Stimulated activated CD8-positive, alpha-beta memory T cell treated with anti-CD3 and anti-CD28 coated beads, Interleukin-4, amount 100 ng/mL, for 48 hours (primary cell): ENCODE data around the gene ZFAND2B.

Experiments used
- DNase-seq: peaks from one replicate; pipeline ENCODE4 v3.0.0-alpha.2; 2020

Gene ZFAND2B

DNA sequence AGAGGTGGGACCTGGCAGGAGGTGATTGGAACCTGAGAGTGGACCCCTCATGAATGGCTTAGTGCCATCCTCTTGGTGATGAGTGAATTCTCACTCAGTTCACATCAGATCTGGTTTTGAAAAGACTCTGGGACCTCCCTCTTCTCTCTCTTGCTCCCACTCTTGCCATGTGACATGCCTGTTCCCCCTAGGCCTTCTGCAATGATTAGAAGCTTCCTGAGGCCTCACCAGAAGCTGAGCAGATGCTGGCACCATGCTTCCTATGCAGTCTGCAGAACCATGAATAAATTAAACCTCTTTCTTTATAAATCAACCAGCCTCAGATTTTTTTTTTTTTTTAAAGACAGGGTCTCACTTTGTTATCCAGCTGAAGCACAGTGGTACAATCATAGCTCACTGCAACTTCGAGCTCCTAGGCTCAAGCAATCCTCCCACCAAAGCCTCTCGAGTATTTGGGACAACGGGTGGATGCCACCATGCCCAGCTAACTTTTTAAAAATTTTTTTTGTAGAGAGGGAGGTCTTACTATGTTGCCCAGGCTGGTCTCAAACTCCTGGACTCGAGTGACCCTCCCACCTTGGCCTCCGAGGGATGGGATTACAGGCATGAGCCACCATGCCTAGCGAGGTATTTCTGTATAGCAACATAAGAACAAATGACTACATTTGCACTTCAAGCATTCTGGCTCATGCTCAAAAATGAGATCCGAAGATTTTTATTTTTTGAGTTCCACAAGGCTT is 2.0 kb upstream of the ZFAND2B start:
- DNase-seq: no peak

GRCh38 chr2:219205165-219205538 is 1.4 kb upstream of the ZFAND2B start:
- DNase-seq: no peak

DNA sequence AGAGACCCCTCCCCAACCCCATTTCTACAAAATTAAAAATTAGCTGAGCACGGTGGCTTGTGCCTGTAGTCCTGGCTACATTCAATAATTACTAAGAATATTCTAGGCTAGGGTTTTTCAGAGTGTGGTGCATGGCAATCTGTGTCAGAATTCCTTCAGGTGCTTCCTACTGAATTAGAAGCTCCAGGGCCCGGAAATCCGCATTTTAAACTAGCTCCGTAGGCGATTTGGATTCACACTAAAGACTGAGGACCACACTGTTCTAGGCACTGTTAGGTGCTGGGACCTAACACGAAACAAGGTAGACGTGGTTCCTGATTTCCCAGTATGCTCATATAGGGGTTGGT is 628 bp upstream of the ZFAND2B start:
- DNase-seq: no peak

DNA sequence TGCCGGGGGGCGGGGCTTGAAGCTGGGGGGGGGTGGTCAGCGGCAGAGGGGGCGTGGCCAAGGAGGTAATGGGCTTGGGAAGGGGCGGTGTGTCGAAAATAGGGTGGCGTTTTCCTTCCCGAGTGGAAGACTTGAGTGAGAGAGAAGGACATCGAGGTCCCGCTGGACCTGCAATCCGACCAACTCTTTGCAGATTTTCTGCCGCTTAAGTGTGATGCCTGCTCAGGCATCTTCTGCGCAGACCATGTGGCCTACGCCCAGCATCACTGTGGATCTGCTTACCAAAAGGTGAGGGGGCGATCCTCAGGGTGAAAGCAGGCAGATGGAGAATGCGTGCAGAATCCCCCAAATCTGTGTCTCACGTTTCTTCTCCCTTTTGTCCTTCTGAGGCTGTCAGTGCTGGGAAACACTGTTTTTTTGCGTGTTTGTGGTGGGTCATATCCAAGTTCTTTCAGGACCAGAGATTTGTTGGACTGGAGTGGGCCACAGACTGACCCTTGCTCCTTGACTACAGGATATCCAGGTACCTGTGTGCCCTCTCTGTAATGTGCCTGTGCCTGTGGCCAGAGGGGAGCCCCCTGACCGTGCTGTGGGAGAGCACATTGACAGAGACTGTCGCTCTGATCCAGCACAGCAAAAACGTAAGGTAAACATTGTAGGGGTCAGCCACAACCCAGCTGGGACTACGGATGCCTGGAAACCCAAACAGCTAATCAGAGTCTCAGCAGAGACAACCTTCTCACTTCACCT is 727 bp downstream of the ZFAND2B start:
- DNase-seq: no peak

- DNase-seq: no peak
Observed at GRCh38 chr2:219207884-219208740, 1.5 kb downstream of the ZFAND2B start.

- no peak for DNase-seq
Observed at GRCh38 chr2:219209236-219210195, 2.9 kb downstream of the ZFAND2B start.

- DNase-seq: no peak
Observed at GRCh38 chr2:219210196-219210885, 3.8 kb downstream of the ZFAND2B start.

- DNase-seq: no peak
Observed at GRCh38 chr2:219210886-219211362, 4.3 kb downstream of the ZFAND2B start.

DNA sequence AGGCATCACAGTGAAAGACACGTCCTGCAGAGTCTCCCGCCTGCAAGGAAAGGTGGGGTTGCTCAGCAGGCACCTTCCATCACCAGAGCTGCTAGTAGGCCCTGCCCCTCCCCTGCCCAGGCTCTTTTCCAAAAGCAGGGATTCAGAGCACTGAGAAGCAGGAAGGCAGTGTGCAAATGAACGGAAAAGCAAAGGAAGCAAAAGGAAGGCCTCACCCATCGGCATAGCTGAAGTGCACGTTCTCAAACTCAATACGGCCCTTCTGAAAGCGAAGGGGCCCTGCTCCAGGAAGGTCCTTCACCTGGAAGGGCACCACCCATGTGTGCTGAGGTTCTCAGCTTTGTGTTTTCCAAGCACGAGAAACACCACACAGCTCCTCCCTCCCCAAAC is 6.4 kb downstream of the ZFAND2B start:
- DNase-seq: no peak

GRCh38 chr2:219213486-219214071 is 7.0 kb downstream of the ZFAND2B start:
- no peak for DNase-seq

DNA sequence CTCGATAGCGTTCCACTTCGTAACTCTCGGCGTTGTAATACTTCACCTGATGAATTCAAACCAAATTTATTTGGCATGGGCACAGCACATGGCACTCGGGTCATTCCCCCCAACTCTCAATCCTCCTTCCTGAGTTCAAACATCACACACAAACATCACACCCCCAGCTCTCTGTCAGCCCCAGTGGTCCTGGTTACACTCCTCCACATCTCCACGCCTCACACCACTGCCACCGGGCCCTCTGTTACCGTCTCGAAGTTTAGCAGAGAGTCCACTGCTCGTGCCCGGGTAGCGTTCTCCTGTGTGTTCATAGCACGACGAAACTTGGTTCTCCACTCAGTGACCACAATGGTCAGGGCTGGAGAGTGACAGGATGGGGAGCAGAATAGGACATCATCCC is 7.6 kb downstream of the ZFAND2B start:
- DNase-seq: no peak

- no peak for DNase-seq
Observed at GRCh38 chr2:219214786-219215185, 8.2 kb downstream of the ZFAND2B start.

GRCh38 chr2:219215871-219216534 is 9.4 kb downstream of the ZFAND2B start:
- no peak for DNase-seq

DNA sequence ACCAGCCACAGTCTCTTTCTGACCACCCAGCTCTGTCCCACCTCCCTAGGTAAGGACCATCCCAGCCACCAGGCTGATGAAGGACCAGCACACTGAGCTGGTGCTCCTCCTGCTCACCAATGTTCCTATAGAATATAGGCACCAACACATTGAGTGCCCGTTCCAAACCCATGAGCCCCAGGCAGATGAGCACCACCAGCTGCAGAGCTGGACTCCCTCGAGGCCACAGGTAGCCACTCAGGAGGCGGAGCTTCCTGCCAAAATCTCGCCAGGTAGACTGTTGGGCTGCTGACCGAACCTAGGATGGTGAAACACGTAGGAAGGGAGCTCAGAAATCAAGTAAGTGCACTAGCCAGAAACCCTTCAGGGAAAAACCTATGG is 9.9 kb downstream of the ZFAND2B start:
- DNase-seq: no peak

DNA sequence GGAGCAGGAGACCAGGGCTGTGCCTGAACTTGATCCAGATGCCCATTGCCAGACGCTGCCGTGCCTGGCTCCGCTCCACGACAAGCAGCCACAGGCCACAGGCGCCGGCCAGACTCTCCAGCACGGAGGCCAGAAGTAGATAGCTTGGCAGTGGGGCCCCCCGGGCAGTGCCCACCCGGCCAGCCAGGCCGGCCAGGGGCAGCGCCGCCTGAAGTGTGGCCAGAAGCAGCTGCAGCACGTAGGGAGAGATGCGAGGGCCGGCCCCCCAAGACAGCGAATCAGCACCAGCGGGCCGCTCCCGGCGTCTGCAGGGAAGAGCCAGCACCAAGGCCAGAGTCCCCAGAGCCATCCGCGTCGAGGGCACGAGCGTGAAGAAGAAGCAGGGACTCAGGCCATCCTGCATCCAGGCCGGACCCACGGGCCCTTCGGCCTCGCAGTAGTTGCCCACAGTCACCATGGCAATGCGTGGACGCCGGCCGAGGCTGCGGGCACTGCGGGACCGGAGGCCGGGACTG is 11.7 kb downstream of the ZFAND2B start:
- no peak for DNase-seq

DNA sequence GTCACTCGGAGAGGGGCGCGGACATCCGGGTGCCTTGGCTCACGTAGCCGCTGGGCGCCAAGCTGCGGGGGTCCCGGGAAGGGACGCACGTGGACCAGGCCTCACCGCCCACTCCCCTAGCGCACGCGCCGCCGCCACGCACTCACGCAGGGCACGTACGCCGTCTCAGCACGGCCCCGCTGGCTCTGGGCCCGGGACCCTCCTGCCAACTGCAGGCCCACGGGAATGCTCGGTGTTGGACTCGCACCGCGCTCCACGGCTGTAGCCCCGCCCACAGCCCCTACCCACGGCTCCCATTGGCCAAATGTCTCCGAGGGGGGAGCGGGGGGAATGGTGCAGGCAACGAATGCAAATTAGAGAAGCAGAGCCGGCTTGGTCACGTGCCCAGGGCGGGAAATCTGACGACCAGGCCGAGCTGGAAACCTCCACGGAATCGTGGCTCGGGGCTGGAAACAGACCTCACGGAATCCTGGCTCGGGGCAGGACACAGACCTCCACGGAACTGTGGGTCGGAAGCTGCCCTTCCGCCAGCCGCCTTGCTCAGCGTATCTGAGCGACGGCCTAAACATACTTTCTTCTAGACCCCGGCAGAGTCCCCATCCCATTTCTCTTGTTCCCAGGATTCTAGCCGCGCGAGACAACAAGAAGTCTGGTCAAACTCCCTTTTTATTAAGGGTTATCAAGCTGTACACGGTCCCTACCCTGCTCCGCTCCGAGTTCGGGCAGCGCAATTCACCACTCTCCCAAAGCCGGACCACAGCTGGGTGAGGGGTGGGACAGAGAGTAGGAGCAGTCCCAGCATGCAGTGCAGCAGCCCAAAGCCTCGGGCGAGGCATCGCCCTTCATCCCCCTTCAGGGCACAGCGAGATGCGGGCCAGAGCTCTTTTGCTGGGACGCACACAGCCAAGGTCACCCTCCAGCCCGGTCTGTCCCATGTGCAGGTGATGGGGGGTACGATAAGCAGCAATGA is 12.4 kb downstream of the ZFAND2B start, which contains the start of gene ABCB6:
ABCB6 (minus strand) TSS at position 227 of the 970 bp plus-strand sequence. CDS start 285 bp downstream, outside the sequence.
- peak; percentile 92 for DNase-seq

- no peak for DNase-seq
Observed at GRCh38 chr2:219219784-219220532, 13.4 kb downstream of the ZFAND2B start.

DNA sequence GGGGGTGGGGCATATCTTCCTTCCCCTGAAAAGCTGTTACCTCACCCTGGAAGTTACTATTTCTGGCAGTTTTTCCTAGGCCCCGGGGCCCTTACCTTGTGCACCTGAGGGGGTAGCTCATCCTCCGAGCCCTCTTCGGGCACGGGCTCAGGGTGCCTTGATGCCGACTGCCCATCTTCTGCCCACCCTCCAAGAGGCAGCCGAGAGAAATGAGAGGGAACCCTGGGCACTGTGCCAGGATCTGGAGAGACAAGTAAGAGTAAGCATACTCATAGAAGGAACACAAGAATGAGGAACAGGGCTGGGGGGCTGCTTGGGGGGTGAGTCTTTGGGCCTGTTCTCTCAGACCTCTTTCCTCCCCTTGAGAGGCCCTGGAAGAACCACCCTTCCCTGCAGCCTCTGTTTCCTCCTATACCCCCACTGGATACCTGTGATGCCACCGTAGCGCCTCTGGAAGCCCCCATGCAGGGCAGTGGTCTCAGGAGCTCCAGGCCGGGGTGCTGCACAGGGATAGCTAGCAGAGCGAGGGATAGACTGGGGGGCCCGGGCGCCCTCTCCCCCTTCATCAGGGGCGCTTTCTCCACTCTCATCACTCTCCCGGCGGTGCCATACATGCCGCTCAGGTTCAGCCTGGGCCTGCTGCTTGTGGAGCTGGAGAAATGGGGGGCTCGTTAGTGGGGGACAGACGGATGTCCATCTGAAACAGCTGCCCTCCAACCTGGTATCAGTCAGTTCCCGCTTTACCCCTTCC is 14.2 kb downstream of the ZFAND2B start:
- DNase-seq: no peak
